ENCODE results near the gene CDKL4. TPM values are rescaled to one million over a fixed set of nuclear protein-coding genes. Genes with fewer than 3 reads are reported as not detected.

CDKL4 gene
- total and polyA plus RNA-seq, 2 of the 13 experiments (the other 11 are each of a cell fraction or from before 2014, with no cell fraction given), result 0.29 to 0.50 TPM

- TF ChIP-seq AHDC1 (CRISPR knock-in tag; IDR thresholded peaks at IDR 0.05; ENCODE audit: borderline replicate concordance) (0 out of 2 replicates have a peak, but pooled peaks have one; percentile 24), ZSCAN29 (CRISPR knock-in tag; conservative IDR thresholded peaks at IDR 0.05) (peak; percentile 46; the same call in 1 of the 2 replicates), MED1 (CRISPR knock-in tag; IDR thresholded peaks at IDR 0.05) (no peak), EP300 (IDR thresholded peaks at IDR 0.05; ENCODE audit: low read depth in 2 of 2, low read length in 2 of 2) (0 out of 4 replicates have a peak, but pooled peaks of 1 of the 2 experiments have one; percentile 22), EP300 (CRISPR knock-in tag; IDR thresholded peaks at IDR 0.05; ENCODE audit: borderline replicate concordance) (no peak), ZBTB7B (CRISPR knock-in tag; IDR thresholded peaks at IDR 0.05) (peak; percentile 24; the same call in 1 of the 2 replicates), ZBED4 (CRISPR knock-in tag; IDR thresholded peaks at IDR 0.05; ENCODE audit: borderline replicate concordance) (0 out of 2 replicates have a peak, but pooled peaks have one; percentile 4), MEF2D (CRISPR knock-in tag; IDR thresholded peaks at IDR 0.05) (peak; percentile 4; the same call in 1 of the 2 replicates), HMGXB4 (CRISPR knock-in tag; IDR thresholded peaks at IDR 0.05; ENCODE audit: borderline replicate concordance in 1 of 2, low read depth in 1 of 2) (0 out of 4 replicates have a peak, but pooled peaks of 1 of the 2 experiments have one; percentile 47), DNMT3B (CRISPR knock-in tag; conservative IDR thresholded peaks at IDR 0.05) (0 out of 2 replicates have a peak, but pooled peaks have one; percentile 5), GATAD2A (CRISPR knock-in tag; IDR thresholded peaks at IDR 0.05) (peak; percentile 2; the same call in 1 of the 2 replicates)
- TF ChIP-seq, protein P1, sequence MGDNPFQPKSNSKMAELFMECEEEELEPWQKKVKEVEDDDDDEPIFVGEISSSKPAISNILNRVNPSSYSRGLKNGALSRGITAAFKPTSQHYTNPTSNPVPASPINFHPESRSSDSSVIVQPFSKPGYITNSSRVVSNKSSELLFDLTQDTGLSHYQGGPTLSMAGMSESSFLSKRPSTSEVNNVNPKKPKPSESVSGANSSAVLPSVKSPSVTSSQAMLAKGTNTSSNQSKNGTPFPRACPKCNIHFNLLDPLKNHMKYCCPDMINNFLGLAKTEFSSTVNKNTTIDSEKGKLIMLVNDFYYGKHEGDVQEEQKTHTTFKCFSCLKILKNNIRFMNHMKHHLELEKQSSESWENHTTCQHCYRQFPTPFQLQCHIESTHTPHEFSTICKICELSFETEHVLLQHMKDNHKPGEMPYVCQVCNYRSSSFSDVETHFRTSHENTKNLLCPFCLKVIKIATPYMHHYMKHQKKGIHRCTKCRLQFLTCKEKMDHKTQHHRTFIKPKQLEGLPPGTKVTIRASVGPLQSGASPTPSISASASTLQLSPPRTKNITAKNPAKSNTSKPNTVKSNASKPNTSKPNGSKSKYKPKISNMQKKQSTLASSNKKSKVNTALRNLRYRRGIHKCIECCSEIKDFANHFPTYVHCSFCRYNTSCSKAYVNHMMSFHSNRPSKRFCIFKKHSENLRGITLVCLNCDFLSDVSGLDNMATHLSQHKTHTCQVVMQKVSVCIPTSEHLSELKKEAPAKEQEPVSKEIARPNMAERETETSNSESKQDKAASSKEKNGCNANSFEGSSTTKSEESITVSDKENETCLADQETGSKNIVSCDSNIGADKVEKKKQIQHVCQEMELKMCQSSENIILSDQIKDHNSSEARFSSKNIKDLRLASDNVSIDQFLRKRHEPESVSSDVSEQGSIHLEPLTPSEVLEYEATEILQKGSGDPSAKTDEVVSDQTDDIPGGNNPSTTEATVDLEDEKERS (CRISPR knock-in tag; IDR thresholded peaks at IDR 0.05), result peak; percentile 77; the same call in 1 of the 2 replicates
Observed at GRCh38 chr2:39228413-39229209, 15.2 kb downstream of the CDKL4 start (continued).

Data from HepG2 (cell line).